ENCODE data around the gene ITPA. TPM values are rescaled to one million over a fixed set of nuclear protein-coding genes. Genes with fewer than 3 reads are reported as not detected.

Gene ITPA
- total RNA-seq, 6 experiments from 2014 or later: 62.3 to 76.7 (median 70.2) TPM

- Mint-ChIP-seq H3K4me3 (no peak overlapping the region), H3K9me3 (no peaks in the 10 kb centered on the region), H3K36me3 (ENCODE audit: low read depth) (no peaks in the 10 kb centered on the region), H3K4me1 (ENCODE audit: low read depth) (peaks cover 13% of the 10 kb centered on the region), H3K27me3 (ENCODE audit: insufficient read depth) (peaks cover 8% of the 10 kb centered on the region), H3K27ac (no peak overlapping the region)
- TF ChIP-seq CTCF (IDR thresholded peaks at IDR 0.05): no peak
- no peak for DNase-seq
These were observed 32.9 kb downstream of the ITPA start for GRCh38 chr20:3242172-3242692.

GRCh38 chr20:3243718-3244358 lies 34.5 kb downstream of the ITPA start:
- H3K27me3 Mint-ChIP-seq (ENCODE audit: insufficient read depth): peaks cover 8% of the 10 kb centered on the region

GRCh38 chr20:3244613-3245012 lies 35.3 kb downstream of the ITPA start:
- no peak for DNase-seq
- no peaks in the 10 kb centered on the region for H3K36me3 Mint-ChIP-seq (ENCODE audit: low read depth)
- peaks cover 6% of the 10 kb centered on the region for H3K27me3 Mint-ChIP-seq (ENCODE audit: insufficient read depth)

More at GRCh38 chr20:3243718-3244358, 34.5 kb downstream of the ITPA start:
- DNase-seq: no peak
- no peaks in the 10 kb centered on the region for H3K36me3 Mint-ChIP-seq (ENCODE audit: low read depth)
- no peak overlapping the region for H3K27ac Mint-ChIP-seq
- no peak for TF ChIP-seq CTCF (IDR thresholded peaks at IDR 0.05)
- H3K4me1 Mint-ChIP-seq (ENCODE audit: low read depth): peaks cover 13% of the 10 kb centered on the region
- H3K4me3 Mint-ChIP-seq: no peak overlapping the region
- no peaks in the 10 kb centered on the region for H3K9me3 Mint-ChIP-seq

GRCh38 chr20:3245156-3245555 lies 35.9 kb downstream of the ITPA start:
- H3K4me1 Mint-ChIP-seq (ENCODE audit: low read depth): peaks cover 9% of the 10 kb centered on the region
- no peak for TF ChIP-seq CTCF (IDR thresholded peaks at IDR 0.05)
- H3K9me3 Mint-ChIP-seq: no peaks in the 10 kb centered on the region
- no peaks in the 10 kb centered on the region for H3K36me3 Mint-ChIP-seq (ENCODE audit: low read depth)
- no peak overlapping the region for H3K4me3 Mint-ChIP-seq
- H3K27me3 Mint-ChIP-seq (ENCODE audit: insufficient read depth): peaks cover 4% of the 10 kb centered on the region
- no peak for DNase-seq
- H3K27ac Mint-ChIP-seq: no peak overlapping the region

More at GRCh38 chr20:3244613-3245012, 35.3 kb downstream of the ITPA start:
- H3K4me3 Mint-ChIP-seq: no peak overlapping the region
- no peaks in the 10 kb centered on the region for H3K9me3 Mint-ChIP-seq
- TF ChIP-seq CTCF (IDR thresholded peaks at IDR 0.05): no peak
- peaks cover 13% of the 10 kb centered on the region for H3K4me1 Mint-ChIP-seq (ENCODE audit: low read depth)
- H3K27ac Mint-ChIP-seq: no peak overlapping the region

- no peaks in the 10 kb centered on the region for H3K9me3 Mint-ChIP-seq
- peaks cover 6% of the 10 kb centered on the region for H3K27me3 Mint-ChIP-seq (ENCODE audit: insufficient read depth)
These were observed 36.4 kb downstream of the ITPA start for GRCh38 chr20:3245711-3246110.

More at GRCh38 chr20:3245711-3246110, 36.4 kb downstream of the ITPA start:
- no peak for TF ChIP-seq CTCF (IDR thresholded peaks at IDR 0.05)
- no peak for DNase-seq
- no peak overlapping the region for H3K4me3 Mint-ChIP-seq
- no peaks in the 10 kb centered on the region for H3K36me3 Mint-ChIP-seq (ENCODE audit: low read depth)
- peaks cover 9% of the 10 kb centered on the region for H3K4me1 Mint-ChIP-seq (ENCODE audit: low read depth)
- H3K27ac Mint-ChIP-seq: no peak overlapping the region
